Trophoblast cell (in vitro differentiated cells and primary cell): ENCODE measurements around the gene ISLR.

Source experiments
- DNase-seq, 2 donors: peaks; one replicate each; pipeline ENCODE4 v3.0.0-alpha.2; 2016
- H2AFZ ChIP-seq: 2 replicates; pipeline ENCODE4 v1.6.1; 2013; ENCODE audit warnings: low read length, moderate library complexity, mild to moderate bottlenecking; ENCODE audit not compliant: insufficient read depth, poor library complexity
- H2AK5ac ChIP-seq: 2 replicates; pipeline ENCODE4 v1.6.1; 2013; ENCODE audit warnings: mild to moderate bottlenecking, low read length
- H2BK120ac ChIP-seq: 2 replicates; pipeline ENCODE4 v1.6.1; 2013; ENCODE audit warnings: low read length, mild to moderate bottlenecking, moderate library complexity; ENCODE audit not compliant: insufficient read depth, poor library complexity
- H2BK12ac ChIP-seq: 2 replicates; pipeline ENCODE4 v1.6.1; 2013; ENCODE audit warnings: mild to moderate bottlenecking, low read length, moderate library complexity
- H2BK5ac ChIP-seq: 2 replicates; pipeline ENCODE4 v1.6.1; 2013; ENCODE audit warnings: low read length, low read depth, moderate library complexity, mild to moderate bottlenecking; ENCODE audit not compliant: poor library complexity
- H3K14ac ChIP-seq: 2 replicates; pipeline ENCODE4 v1.6.1; 2013; ENCODE audit warnings: mild to moderate bottlenecking, low read length
- H3K18ac ChIP-seq: 2 replicates; pipeline ENCODE4 v1.6.1; 2013; ENCODE audit warnings: mild to moderate bottlenecking, low read length
- H3K23ac ChIP-seq: 2 replicates; pipeline ENCODE4 v1.6.1; 2013; ENCODE audit warnings: low read length
- H3K27ac ChIP-seq: 2 replicates; pipeline ENCODE4 v1.5.1; 2013; ENCODE audit warnings: low read depth, mild to moderate bottlenecking, inconsistent platforms, low read length, moderate library complexity
- H3K27me3 ChIP-seq: 2 replicates; pipeline ENCODE4 v1.6.1; 2013; ENCODE audit warnings: inconsistent platforms, mild to moderate bottlenecking, low read length, moderate library complexity; ENCODE audit not compliant: insufficient read depth
- H3K36me3 ChIP-seq, 2 experiments: 1 replicate in 1 of 2; 2 replicates in 1 of 2; pipeline ENCODE4 v1.6.1; 2013; ENCODE audit warnings: low read length in 2 of 2, mild to moderate bottlenecking in 2 of 2, moderate library complexity in 1 of 2; ENCODE audit not compliant: insufficient read depth in 2 of 2, control insufficient read depth in 1 of 2
- H3K4ac ChIP-seq: 2 replicates; pipeline ENCODE4 v1.6.1; 2013; ENCODE audit warnings: low read depth, mild to moderate bottlenecking, low read length, moderate library complexity
- H3K4me1 ChIP-seq, 2 experiments: 1 replicate in 1 of 2; 2 replicates in 1 of 2; pipeline ENCODE4 v1.6.1; 2013; ENCODE audit warnings: low read length in 2 of 2, mild to moderate bottlenecking in 2 of 2, moderate library complexity in 1 of 2; ENCODE audit not compliant: insufficient read depth in 2 of 2, control insufficient read depth in 1 of 2
- H3K4me2 ChIP-seq: 2 replicates; pipeline ENCODE4 v1.6.1; 2013; ENCODE audit warnings: inconsistent platforms, mild to moderate bottlenecking, low read length, moderate library complexity
- H3K4me3 ChIP-seq: 2 replicates; pipeline ENCODE4 v1.5.1; 2013; ENCODE audit warnings: mild to moderate bottlenecking, low read depth, low read length, inconsistent platforms
- H3K79me1 ChIP-seq: one replicate; pipeline ENCODE4 v1.6.1; 2013; ENCODE audit warnings: low read length
- H3K79me2 ChIP-seq: 2 replicates; pipeline ENCODE4 v1.6.1; 2013; ENCODE audit warnings: low read length, mild to moderate bottlenecking; ENCODE audit not compliant: control insufficient read depth, insufficient read depth, poor library complexity
- H3K9ac ChIP-seq: 2 replicates; pipeline ENCODE4 v1.6.1; 2013; ENCODE audit warnings: mild to moderate bottlenecking, low read length
- H3K9me3 ChIP-seq: 2 replicates; pipeline ENCODE4 v1.6.1; 2013; ENCODE audit warnings: low read depth, mild to moderate bottlenecking, control low read depth, inconsistent platforms, low read length; ENCODE audit not compliant: insufficient read depth
- H4K12ac ChIP-seq: 2 replicates; pipeline ENCODE4 v1.6.1; 2013; ENCODE audit warnings: low read depth, mild to moderate bottlenecking, low read length, moderate library complexity
- H4K8ac ChIP-seq: 2 replicates; pipeline ENCODE4 v1.6.1; 2013; ENCODE audit warnings: low read depth, mild to moderate bottlenecking, low read length, moderate library complexity
- H4K91ac ChIP-seq: one replicate; pipeline ENCODE4 v1.6.1; 2013; ENCODE audit warnings: low read depth, mild to moderate bottlenecking, low read length, moderate library complexity
- WGBS: extraction: QIAGEN DNeasy Blood & Tissue Kit; methylation state at CpG from one replicate; pipeline ENCODE4 v1.1.7; 2013; ENCODE audit warnings: missing lambda C conversion rate; ENCODE audit not compliant: insufficient read length, insufficient coverage; ENCODE audit errors: extremely low coverage; 5-methylcytosine and 5-hydroxymethylcytosine counted together

The ISLR gene

GRCh38 chr15:74134387-74135027 is 39.0 kb upstream of the ISLR start:
- no peak overlapping the region for H3K27ac ChIP-seq
- no peak overlapping the region for H2BK12ac ChIP-seq
- H3K4me3 ChIP-seq = no peak overlapping the region
- peaks cover 70% of the 10 kb centered on the region for H3K27me3 ChIP-seq
- H3K18ac ChIP-seq = no peak overlapping the region
- no peak overlapping the region for H2BK120ac ChIP-seq
- no peak overlapping the region for H3K14ac ChIP-seq
- WGBS = no CpG with 5 or more reads among the region's 53 CpGs
- peaks cover 35% of the 10 kb centered on the region for H3K9me3 ChIP-seq
- no peak overlapping the region for H3K4ac ChIP-seq
- H2BK5ac ChIP-seq = no peak overlapping the region
- H3K4me2 ChIP-seq = peak overlapping the region; percentile 9
- no peak overlapping the region for H4K8ac ChIP-seq
- H3K4me1 ChIP-seq = peaks cover 6 to 13% of the 10 kb centered on the region in 2 experiments
- H4K91ac ChIP-seq = no peak overlapping the region
- no peaks in the 10 kb centered on the region for H3K79me1 ChIP-seq
- peak; percentile 9 to 45 for DNase-seq
- no peak overlapping the region for H2AFZ ChIP-seq
- no peaks in the 10 kb centered on the region for H3K36me3 ChIP-seq
- no peak overlapping the region for H4K12ac ChIP-seq
- H2AK5ac ChIP-seq = no peak overlapping the region
- no peaks in the 10 kb centered on the region for H3K79me2 ChIP-seq
- no peak overlapping the region for H3K9ac ChIP-seq
- no peak overlapping the region for H3K23ac ChIP-seq

GRCh38 chr15:74135041-74135565 is 38.4 kb upstream of the ISLR start:
- Histone ChIP-seq H4K8ac (no peak overlapping the region), H3K23ac (no peak overlapping the region), H3K27ac (no peak overlapping the region), H3K79me2 (no peaks in the 10 kb centered on the region), H3K27me3 (peaks cover 64% of the 10 kb centered on the region), H4K12ac (no peak overlapping the region), H3K4me2 (peak overlapping the region; percentile 9), H3K79me1 (no peaks in the 10 kb centered on the region), H3K9me3 (peaks cover 33% of the 10 kb centered on the region), H3K4me1 (peaks cover 6 to 14% of the 10 kb centered on the region in 2 experiments), H4K91ac (no peak overlapping the region), H2BK12ac (no peak overlapping the region), H2BK5ac (no peak overlapping the region), H3K4me3 (no peak overlapping the region), H3K9ac (no peak overlapping the region), H2AFZ (no peak overlapping the region), H3K4ac (no peak overlapping the region), H2AK5ac (no peak overlapping the region), H3K18ac (no peak overlapping the region), H2BK120ac (no peak overlapping the region), H3K14ac (no peak overlapping the region), H3K36me3 (no peaks in the 10 kb centered on the region)
- no CpG with 5 or more reads among the region's 27 CpGs for WGBS
- no peak for DNase-seq

GRCh38 chr15:74136540-74136813 is 37.0 kb upstream of the ISLR start:
- no peak overlapping the region for H3K27ac ChIP-seq
- DNase-seq = no peak
- no peak overlapping the region for H3K9ac ChIP-seq
- WGBS = no CpG with 5 or more reads among the region's 26 CpGs
- H3K27me3 ChIP-seq = peaks cover 51% of the 10 kb centered on the region
- H3K23ac ChIP-seq = no peak overlapping the region
- no peak overlapping the region for H2BK5ac ChIP-seq
- no peak overlapping the region for H2BK120ac ChIP-seq
- no peak overlapping the region for H4K12ac ChIP-seq
- H3K4me2 ChIP-seq = peak overlapping the region; percentile 63
- no peaks in the 10 kb centered on the region for H3K79me2 ChIP-seq
- H2AFZ ChIP-seq = no peak overlapping the region
- H3K18ac ChIP-seq = no peak overlapping the region
- no peak overlapping the region for H2AK5ac ChIP-seq
- no peak overlapping the region for H3K4ac ChIP-seq
- no peak overlapping the region for H2BK12ac ChIP-seq
- H3K79me1 ChIP-seq = no peaks in the 10 kb centered on the region
- no peak overlapping the region for H4K91ac ChIP-seq
- no peak overlapping the region for H3K14ac ChIP-seq
- no peak overlapping the region for H3K4me3 ChIP-seq
- peaks cover 6 to 14% of the 10 kb centered on the region in 2 experiments for H3K4me1 ChIP-seq
- H3K36me3 ChIP-seq = no peaks in the 10 kb centered on the region
- H3K9me3 ChIP-seq = peaks cover 25% of the 10 kb centered on the region
- peak overlapping the region; percentile 3 for H4K8ac ChIP-seq

GRCh38 chr15:74136814-74137536 is 36.5 kb upstream of the ISLR start:
- Histone ChIP-seq H3K4me1 (peaks cover 6 to 14% of the 10 kb centered on the region in 2 experiments), H4K12ac (no peak overlapping the region), H3K9me3 (peaks cover 25% of the 10 kb centered on the region), H2AFZ (no peak overlapping the region), H2BK120ac (no peak overlapping the region), H4K91ac (no peak overlapping the region), H3K4me2 (peak overlapping the region; percentile 63), H4K8ac (peak overlapping the region; percentile 3), H3K27ac (no peak overlapping the region), H2BK5ac (no peak overlapping the region), H3K36me3 (no peaks in the 10 kb centered on the region), H3K4me3 (no peak overlapping the region), H3K14ac (no peak overlapping the region), H2AK5ac (no peak overlapping the region), H3K79me2 (no peaks in the 10 kb centered on the region), H3K79me1 (no peaks in the 10 kb centered on the region), H3K18ac (no peak overlapping the region), H3K27me3 (peaks cover 46% of the 10 kb centered on the region), H3K4ac (no peak overlapping the region), H3K9ac (no peak overlapping the region), H2BK12ac (no peak overlapping the region), H3K23ac (no peak overlapping the region)
- WGBS = no CpG with 5 or more reads among the region's 18 CpGs
- no peak for DNase-seq
